Astrocyte (in vitro differentiated cells and primary cell): ENCODE data around the gene CYP2U1.

ENCODE experiments used
- CTCF ChIP-seq: IDR thresholded peaks from 2 replicates; pipeline ENCODE4 v1.5.1; 2011; ENCODE audit warnings: low read depth, mild to moderate bottlenecking, inconsistent platforms, low read length, moderate library complexity; ENCODE audit not compliant: insufficient read depth
- EZH2 ChIP-seq: IDR thresholded peaks from 2 replicates; pipeline ENCODE4 v1.6.1; 2012; ENCODE audit warnings: mild to moderate bottlenecking, low read length, inconsistent platforms; ENCODE audit not compliant: insufficient read depth

GRCh38 chr4:107913283-107913899 lies 18.0 kb upstream of the CYP2U1 start:
- TF ChIP-seq CTCF (peak; percentile 77), EZH2 (no peak)
